ENCODE measurements around the gene ERMARD. TPM values are rescaled to one million over a fixed set of nuclear protein-coding genes. Genes with fewer than 3 reads are reported as not detected.

The ERMARD gene
- polyA plus RNA-seq, 2 donors: 18.4 to 49.9 TPM

- Histone ChIP-seq H3K4me1 (ENCODE audit: control insufficient read depth in 2 of 2, insufficient read depth in 2 of 2, low read length in 1 of 2) (peaks cover 0 to 2% of the 10 kb centered on the region in 2 donors), H3K27me3 (ENCODE audit: control insufficient read depth in 1 of 2, insufficient read depth in 2 of 2, low read length in 2 of 2) (peaks cover 0 to 2% of the 10 kb centered on the region in 2 donors), H3K4me3 (ENCODE audit: low read depth in 1 of 2, low read length in 2 of 2) (no peak overlapping the region), H3K27ac (ENCODE audit: low read depth in 2 of 2, low read length in 1 of 2) (no peak overlapping the region), H3K36me3 (ENCODE audit: control insufficient read depth in 2 of 2, insufficient read depth in 2 of 2, low read length in 1 of 2) (no peaks in the 10 kb centered on the region), H3K9me3 (ENCODE audit: control insufficient read depth in 2 of 2, insufficient read depth in 1 of 2, low read depth in 1 of 2, low read length in 1 of 2) (no peaks in the 10 kb centered on the region)
- WGBS, 2 donors: 80 to 88% methylated on average over 13 of the region's 13 CpGs
Observed at GRCh38 chr6:169828176-169828575, 76.8 kb downstream of the ERMARD start.

GRCh38 chr6:169829786-169830185, 78.4 kb downstream of the ERMARD start:
- Histone ChIP-seq H3K4me3 (ENCODE audit: low read depth in 1 of 2, low read length in 2 of 2) (no peak overlapping the region), H3K36me3 (ENCODE audit: control insufficient read depth in 2 of 2, insufficient read depth in 2 of 2, low read length in 1 of 2) (no peaks in the 10 kb centered on the region), H3K9me3 (ENCODE audit: control insufficient read depth in 2 of 2, insufficient read depth in 1 of 2, low read depth in 1 of 2, low read length in 1 of 2) (no peaks in the 10 kb centered on the region), H3K27ac (ENCODE audit: low read depth in 2 of 2, low read length in 1 of 2) (no peak overlapping the region), H3K4me1 (ENCODE audit: control insufficient read depth in 2 of 2, insufficient read depth in 2 of 2, low read length in 1 of 2) (peaks cover 0 to 2% of the 10 kb centered on the region in 2 donors), H3K27me3 (ENCODE audit: control insufficient read depth in 1 of 2, insufficient read depth in 2 of 2, low read length in 2 of 2) (no peaks in the 10 kb centered on the region)
- WGBS, 2 donors: 75 to 78% methylated on average over 4 of the region's 4 CpGs

- Histone ChIP-seq H3K36me3 (ENCODE audit: control insufficient read depth in 2 of 2, insufficient read depth in 2 of 2, low read length in 1 of 2) (no peaks in the 10 kb centered on the region), H3K27me3 (ENCODE audit: control insufficient read depth in 1 of 2, insufficient read depth in 2 of 2, low read length in 2 of 2) (no peaks in the 10 kb centered on the region), H3K4me1 (ENCODE audit: control insufficient read depth in 2 of 2, insufficient read depth in 2 of 2, low read length in 1 of 2) (no peaks in the 10 kb centered on the region), H3K27ac (ENCODE audit: low read depth in 2 of 2, low read length in 1 of 2) (no peak overlapping the region), H3K9me3 (ENCODE audit: control insufficient read depth in 2 of 2, insufficient read depth in 1 of 2, low read depth in 1 of 2, low read length in 1 of 2) (no peaks in the 10 kb centered on the region), H3K4me3 (ENCODE audit: low read depth in 1 of 2, low read length in 2 of 2) (no peak overlapping the region)
- WGBS, 2 donors: 69 to 79% methylated on average over 12 of the region's 12 CpGs
Observed at GRCh38 chr6:169830876-169831275, 79.5 kb downstream of the ERMARD start.

Other genes with a start within 250 kb of the ERMARD start
- gene WDR27, start 49.6 kb upstream of the ERMARD start, polyA plus RNA-seq: 10 to 100 TPM; 10.3 to 24.0 TPM
- 1 to 10 TPM; 3.4 to 7.3 TPM for gene C6orf120, start 49.5 kb upstream of the ERMARD start, polyA plus RNA-seq
- 10 to 100 TPM; 30.0 to 30.8 TPM for gene PHF10, start 27.1 kb upstream of the ERMARD start, polyA plus RNA-seq
- 1 to 10 TPM; 1.3 to 2.7 TPM for gene DYNLT2, start 50 bp upstream of the ERMARD start, polyA plus RNA-seq